NCI-H1092 (cell line): ENCODE data around the gene AFAP1.

Source experiments
- DNase-seq: peaks from one replicate; lab custom pipeline; 2025; lab: John Stamatoyannopoulos, UW

Gene AFAP1

DNA sequence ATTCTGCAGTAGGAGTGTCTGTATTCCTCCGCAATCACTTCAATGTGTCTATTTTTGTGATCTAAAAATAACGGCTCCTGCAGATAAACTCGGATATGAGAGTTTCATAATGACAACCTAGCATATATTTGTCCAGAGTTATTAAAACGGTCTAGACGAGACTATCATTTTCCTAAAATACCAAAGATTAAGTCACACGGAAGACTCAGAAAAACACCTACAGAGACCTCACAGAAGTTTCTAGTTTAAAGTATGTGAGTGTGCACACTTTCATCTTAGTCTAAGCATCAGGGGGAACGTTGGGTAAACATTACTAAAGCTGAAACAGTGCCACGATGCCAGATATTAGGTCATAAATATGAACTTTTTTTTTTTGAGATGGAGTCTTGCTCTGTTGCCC lies 156.9 kb downstream of the AFAP1 start:
- DNase-seq = no peak

DNA sequence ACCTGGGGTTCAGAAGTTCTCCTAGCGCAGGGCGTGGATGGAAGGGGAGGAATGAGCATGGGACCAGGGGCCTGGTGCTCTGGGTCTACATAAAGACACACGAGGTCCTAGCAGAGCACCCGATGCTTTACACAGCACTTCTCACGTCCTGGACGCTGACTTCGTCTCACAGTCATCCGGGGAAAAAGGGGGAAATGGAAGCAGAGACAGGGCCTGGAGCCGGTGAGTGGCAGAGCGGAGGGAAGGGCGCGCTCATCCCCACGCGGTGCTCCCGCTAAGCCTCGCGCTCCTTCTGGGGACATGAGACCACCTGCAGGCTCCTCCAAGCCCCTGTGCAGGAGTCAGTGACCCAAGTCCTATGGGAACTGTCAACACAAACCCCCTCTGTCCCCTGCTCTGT lies 157.7 kb downstream of the AFAP1 start:
- no peak for DNase-seq

DNA sequence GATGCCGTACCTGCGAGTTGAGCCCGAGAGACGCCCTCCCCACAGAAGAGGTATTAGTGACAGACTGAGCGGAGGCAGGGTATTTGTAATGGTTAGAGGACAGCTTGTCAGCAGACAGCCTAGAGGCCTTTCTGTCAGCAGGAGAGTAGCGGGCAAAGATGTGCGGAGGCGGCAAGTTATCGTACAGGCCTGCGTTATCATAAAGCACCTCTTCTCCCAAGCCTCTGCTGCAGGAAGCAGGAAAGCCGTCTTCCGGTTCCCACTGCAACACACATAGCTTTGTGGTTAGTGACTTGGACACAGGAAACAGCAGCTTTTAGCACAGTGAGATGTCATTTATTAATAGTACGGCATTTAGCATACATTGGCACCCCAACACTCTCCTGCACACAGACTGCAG lies 158.3 kb downstream of the AFAP1 start:
- no peak for DNase-seq

DNA sequence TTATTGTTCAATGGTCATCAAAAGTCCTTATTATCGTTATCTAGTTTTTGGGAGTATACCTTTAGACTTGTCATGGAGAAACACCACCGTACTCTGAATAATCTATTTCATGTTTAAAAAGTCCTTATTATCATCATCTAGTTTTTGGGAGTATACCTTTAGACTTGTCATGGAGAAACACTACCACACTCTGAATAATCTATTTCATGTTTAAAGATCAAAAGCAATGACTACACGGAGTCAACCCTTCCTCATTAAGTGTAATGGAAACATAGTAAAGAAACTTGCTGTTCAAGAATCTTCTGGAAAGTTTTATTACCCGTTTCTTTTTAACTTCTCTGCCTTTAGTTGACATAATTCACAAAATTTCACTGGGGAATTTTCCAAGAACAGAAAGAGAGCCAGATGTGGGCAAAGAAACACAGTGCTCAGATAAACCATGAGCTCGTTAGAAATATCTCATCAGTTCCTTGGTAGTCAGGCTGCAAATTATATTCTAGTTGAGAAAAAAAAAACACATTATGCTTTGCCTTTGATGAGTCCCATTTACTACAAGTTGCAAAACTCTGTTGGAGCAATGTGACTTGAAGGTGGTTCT lies 158.8 kb downstream of the AFAP1 start:
- DNase-seq = no peak

DNA sequence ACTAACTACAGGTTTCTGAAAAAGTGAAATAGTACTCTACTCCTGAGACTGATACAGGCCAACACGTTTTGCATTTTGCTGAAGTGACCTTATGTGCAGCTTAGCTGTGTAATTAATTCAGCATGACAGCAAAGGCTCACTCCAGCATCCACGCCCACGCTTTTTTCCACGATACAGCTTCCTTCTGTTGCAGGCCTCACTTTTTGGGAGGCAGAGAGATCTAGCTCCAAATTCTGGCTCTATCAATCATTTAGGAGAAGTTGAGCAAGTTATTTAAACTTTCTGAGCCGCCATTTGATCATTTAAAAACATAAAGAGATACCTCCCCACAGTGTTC lies 160.3 kb downstream of the AFAP1 start:
- no peak for DNase-seq

DNA sequence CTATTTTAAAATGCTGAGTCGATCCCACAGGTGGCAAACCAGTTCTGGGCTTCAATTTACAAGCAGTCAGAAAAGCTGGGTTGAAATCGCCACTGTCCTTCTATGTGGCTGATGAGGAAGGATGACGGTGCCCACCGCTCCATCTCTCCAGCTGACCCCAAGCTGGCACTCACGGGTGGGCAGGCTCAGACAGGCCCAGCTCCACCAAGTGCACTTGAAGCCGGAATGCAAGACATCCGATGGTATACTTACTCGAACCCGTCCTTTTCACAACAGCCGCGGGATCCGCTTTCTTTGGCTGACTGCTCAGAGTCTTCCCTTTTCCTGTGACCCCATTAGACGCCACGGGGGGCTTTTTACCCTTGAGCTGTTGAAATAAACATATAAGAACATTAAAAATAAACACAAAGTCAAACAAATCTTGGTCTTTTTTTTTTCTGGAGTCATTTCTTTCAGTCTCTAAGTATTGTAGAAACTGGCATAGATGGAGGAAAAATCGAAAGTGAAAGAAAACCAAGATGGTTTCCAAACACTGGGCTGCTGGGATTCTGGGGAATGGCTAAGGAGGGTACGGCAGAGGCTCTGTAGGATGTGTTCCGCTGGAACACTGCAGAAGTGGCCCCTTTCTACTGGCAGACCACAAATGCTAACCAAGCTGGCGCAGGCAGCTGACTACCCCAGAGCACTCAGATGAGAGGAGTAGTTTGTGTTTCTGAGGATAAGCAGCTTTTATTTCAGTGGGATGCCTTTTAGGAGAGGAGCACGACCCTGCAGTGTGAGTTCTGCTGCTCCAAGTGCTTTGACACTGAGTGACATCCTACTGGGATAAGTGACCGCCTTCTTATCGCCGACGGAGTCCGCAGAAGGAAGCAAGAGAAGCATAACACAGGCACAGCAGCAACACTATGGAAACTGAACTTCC lies 160.9 kb downstream of the AFAP1 start:
- no peak for DNase-seq

DNA sequence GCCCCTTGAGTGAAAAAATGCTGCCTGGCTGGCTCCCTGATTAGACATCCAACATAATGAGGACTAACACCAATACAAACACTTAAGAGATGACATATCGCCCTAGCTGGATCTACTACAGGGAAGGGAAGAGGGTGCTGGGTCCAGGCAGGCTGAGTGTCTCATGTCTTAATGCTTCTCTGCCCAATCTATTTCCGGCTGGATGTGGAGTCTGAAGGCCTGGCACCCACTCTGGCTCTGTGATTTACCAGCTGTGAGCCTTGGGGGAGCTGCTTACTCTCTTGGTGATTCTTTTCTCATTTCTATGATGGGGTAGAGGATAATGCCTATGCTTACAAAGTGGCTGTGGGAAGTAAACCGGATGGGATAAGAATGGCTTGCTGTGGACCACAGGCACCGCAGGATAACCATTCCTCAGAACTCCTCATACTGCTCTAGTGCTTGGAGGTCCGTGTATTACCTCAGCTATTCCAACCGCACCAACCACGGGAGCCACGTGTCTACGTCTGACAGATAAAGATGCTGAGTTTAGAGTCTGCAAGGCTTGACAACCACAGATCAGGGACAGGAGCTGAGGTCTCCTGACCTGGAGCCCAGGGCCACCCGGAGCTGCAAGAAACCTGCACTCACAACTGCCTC lies 161.7 kb downstream of the AFAP1 start:
- DNase-seq = no peak

DNA sequence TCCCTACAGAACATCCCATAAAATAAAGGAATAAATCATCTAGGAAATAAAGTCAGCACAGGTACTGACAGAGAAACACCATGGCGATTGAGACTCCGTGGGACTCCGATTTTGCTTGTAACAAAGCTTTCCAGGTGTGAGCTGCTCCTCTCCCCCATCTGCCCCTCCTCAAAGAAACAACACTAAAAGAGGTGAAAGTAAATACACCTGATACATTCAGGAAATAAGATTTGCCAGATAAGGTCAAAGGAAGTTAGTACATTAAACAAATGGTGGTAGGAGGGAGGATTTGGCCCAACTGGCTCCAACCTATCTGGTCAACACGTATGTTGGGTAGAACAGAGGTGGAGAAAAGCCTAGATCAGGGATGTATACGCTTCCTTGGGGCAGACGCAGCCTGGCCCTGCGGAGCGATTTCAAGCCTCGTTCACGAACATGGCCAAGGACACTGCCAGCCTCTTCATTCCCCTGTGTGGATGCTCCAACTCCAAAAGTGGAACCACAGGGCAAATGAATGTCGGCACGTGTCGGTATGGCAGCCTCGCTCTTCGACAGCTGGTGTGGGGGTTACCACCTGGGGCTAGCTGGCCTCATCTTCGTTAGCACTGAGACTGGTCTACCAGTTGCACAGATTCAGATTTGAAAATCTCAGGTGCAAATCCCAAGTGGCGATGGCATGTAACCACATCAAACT lies 162.5 kb downstream of the AFAP1 start:
- no peak for DNase-seq

DNA sequence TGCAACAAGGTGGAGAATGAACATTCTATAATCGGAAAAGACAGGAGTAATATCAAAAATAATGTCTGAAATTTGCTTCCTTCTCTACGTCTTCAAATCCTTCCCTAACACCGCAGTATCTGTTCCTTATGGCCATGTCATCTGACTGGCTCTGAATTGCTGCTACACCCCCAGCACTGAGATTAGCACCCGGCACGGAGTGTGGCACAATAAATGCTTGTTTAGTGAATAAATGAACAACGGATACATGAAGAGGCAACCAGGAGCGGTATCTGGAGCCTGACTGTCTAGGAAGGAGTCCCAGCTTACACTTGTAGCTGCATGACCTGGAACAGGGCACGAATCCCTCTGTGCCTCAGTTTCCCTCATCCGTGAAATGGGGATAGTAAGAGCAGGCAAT lies 164.3 kb downstream of the AFAP1 start:
- no peak for DNase-seq

DNA sequence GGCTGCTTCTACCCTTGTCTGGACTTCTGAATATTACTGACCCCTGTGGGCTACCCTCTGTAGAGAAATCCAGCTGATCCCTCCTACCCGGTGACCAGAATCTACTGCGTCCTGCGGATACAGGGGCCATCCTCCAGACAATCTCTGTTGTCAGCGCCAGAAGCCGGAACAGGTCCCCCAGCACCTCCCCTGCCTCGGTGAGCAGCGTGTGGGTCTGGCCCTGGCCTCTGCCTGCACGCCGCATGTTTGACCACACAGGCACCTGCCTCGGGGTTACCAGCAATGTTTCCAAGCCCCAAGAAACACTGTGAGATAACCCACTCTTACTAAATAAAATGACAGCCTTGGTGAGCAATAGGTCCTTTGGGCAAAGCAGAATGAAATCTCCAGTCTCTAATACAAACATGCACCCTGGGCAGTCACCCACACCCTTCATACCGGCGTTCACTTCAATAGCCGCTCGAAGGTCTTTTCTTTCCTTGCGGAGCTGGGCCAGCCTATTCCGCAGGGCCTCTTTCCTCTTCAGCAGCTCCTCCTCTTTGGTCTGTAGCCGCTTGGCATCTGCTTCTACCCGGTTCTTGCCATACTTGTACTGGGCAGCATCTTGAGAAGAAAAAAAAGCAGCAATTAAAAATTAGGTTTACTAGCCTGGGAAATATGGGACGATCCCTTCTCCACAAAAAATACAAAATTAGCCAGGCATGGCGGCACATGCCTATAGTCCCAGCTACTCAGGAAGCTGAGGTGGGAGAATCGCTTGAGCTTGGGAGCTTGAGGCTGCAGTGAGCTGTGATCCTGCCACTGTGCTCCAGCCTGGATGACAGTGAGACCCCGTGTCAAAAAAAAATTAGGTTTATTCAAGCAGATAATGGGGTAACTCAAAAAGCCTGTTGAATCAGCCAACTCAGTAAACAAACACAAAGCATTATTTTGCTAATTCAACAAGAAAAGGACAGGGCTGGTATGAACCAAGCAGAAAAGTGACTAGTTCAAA lies 165.1 kb downstream of the AFAP1 start:
- DNase-seq = no peak

DNA sequence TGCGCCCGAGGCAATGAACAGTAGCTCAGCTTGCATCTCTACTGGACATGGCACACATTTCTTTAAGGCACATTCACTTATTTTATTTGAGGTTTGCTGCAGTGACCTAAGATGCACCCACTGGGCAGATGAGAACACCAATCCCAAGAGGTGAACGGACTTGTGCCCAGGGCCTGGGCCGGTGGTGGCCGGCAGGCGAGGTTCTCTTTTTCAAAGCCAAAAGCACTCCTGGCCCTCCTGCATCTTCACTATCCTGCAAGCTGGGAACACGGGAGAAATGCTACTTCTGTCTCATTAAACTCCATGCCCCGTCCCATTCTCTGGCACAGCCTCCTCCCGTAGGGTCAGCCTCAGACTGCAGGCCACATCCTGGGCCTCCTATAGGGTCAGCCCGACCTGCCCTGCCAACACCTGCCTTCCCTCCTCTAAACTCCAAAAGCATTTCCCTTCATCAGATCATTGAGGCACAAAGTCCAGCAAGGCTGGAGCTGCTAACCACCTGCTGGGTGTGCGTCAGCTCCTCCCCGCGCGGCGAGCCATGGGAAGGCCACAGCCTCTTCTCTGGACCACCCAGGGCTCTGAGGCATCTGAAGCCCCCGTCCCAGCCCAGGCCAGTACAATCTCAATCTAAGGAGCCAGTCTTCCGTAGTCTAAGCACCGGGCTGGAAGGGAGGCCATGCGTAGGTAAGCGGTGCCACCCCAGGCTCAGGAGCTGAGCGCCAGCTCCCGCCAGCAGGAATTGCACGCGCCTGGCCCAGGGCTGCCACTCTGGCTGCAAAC lies 166.1 kb downstream of the AFAP1 start:
- no peak for DNase-seq

DNA sequence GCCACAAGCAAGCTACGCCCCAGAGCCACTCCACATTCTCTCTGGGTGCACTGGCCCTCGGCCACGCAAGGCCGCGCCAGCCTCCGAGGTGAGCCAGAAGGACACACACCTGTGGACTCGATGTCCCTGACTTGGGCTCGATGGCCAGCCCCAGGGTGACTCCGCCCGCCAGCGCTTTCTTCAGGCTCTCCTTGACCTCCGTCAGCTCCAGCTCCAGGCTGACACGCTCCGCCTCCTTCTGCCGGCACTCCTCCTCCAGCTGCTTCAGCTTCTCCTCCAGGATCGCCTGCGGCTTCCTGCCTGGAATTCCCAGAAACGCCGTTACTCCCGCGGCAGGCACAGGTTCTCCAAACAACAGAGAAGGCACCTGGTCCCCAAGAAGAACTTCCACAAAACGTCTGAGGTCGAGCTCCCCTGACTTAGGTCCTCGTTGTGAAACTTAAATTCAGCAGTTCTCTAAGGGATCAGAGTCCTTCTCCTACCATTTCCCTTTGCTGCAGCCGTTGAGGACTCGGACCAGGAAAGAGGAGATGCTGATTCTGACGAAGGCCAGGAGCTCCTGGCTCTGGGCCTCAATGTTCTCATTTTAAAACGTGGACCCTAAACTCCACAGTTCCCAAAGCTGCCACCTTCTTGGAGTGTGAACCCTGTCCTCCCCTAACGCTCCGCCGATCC lies 166.8 kb downstream of the AFAP1 start:
- no peak for DNase-seq

DNA sequence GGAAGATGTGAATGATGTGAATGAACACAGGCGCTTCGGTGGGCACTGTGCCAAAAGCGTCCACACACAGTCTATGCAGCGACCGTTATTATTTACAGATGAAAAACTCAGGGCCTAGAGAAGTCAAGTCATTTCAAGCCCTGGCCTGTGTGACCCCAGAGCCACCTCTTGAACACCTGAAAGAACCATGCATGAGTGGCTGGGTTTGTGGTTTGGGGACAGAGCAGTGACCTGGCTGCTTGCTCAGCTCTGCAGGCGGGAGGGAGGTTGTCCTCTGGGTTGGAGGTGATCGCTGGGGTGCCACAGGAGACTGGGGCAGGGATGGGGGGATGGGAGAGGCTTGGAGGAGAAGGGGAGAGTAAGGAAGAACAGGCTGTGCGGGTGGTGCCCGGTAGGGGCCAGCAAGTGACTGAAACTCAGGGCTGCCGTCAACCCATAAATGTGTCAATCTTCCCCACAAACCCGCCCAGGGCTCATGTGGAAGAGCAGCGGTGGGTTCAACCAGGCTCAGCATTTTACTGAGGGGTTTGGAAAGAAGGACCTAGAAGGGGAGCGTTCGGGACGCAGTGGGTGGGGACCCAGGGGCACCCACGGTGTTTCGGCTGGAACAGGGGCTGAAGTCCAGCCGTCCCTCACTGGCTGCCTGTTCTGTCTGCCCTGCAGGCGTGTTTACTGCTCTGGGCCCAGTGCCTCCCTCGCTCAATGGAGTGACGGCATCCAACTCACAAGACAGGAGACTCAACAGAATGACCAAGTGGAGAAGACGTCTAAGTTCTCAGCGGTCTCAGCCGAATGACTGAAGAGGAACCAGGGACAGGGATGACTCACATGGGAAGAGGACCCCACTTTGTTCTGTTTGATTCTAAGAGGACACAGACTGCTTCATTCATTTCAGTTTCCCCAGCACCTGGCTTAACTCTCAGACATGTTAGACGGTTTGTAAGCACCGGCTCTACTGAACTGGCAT lies 167.8 kb downstream of the AFAP1 start:
- no peak for DNase-seq

DNA sequence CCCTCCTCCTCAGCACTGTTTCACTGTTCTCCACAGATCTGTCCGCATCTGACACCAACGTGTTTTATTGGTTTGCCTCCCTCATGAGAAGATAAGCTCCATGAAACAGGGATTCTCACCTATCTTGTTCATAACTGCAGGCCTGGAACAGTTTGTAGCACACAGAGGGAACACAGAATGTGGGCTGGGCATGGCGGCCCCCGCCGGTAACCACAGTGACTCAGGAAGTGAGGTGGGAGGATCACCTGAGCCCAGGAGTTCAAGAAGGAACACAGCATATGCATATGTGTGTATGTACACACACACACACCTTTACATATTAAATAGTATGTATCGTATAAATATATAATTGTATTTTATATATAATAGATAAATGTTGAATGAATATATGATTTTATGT lies 168.6 kb downstream of the AFAP1 start:
- no peak for DNase-seq

DNA sequence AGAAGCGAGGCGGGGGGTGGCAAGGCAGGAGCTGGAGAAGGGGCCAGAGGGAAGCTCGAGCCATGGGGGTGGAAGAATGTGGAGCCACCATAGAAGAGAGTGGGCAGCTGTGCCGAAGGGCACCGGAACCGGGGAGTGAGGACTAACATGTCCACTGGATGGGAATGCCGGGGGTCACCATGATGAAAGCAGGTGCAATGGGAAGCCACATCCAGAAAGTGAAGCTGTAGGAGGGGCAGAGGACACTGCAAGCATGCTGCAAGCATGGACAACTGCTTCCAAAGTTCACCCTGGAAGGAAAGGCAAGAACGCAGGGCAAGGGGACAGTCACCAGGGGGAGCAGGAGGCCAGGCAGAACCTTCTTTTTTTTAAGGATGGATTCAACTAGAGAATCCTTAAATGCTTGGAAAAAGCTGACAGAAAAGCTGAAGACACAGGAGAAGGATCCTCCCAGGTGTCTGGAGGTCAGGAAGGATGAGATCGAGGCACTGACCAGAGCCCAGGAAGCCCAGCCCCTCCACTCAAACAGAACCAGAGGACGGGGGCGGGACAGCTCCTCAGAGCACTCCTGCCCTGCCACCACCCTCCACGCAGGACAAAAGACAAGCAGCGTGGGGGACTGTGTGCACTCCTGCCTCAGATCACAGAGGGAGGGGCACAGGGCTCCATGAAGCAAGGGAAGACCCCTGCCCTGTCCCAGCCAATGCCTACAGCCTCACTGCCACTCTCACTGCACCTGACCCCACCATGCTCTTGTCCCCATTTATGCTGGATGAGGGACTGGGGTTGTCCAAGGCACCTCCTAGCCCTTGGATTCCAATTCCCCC lies 169.2 kb downstream of the AFAP1 start:
- no peak for DNase-seq

DNA sequence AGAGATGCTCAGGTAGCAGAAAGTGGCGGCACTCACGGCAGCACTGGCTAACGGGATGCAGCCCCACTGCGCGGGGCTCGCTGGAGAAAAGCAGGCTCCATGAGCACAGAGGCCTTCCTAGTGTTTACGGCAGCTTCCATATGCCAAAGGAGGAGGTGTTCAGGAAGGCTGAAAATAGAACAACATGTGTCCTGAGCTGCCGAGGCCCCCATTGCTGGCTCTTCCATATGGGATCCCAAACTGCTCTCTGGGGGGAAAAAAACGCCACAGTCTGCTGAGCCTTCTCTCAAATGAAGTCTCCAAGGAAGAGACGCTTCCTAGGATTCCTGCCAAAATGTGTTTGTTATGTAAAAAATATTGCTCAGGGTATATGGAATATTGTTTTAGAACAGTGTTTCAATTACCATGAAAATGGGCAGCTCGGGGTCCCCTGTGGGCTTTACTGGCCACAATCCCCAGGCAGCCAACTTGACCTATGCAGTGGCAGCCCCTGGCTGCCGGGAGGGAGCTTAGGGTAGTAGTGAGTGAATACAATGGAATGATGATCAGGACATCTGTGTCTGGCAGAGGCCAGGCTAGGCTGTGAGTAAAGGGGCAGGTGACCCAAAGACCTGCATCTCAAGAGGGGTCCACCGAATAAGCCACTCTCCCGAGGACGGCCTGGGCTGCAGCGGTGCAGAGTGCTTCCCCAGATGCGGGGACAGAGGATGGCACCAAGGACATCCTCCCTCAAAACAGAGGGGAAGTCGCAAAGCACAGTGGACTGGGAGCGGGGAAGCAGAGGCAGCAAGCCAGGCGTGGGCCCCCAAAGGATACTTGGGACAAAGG lies 170.1 kb downstream of the AFAP1 start:
- DNase-seq = no peak

DNA sequence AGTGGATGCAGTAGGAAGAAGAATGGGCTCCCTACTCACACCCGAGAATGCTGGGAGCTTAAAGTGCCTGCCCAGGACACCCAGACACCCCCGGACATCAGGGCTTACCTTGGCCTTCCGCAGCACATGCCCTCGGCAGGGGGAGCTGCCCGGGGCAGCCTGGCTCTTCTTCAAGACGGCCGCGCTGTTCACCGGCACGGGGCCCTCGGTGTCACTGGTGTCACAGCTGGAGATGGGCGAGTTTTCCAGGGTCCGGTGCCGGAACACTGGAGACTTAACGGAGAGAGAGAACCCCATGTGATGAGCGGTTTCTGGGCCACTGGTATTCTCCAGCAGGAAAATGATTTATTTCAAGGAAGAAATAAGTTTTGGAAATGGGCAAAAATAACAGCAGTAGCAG lies 170.9 kb downstream of the AFAP1 start:
- DNase-seq = no peak
